HG02759 (cell line): ENCODE measurements around the gene DHRS12.
A peak's percentile ranks its signal among the peaks of the same experiment; 100 is the strongest.
"Not testable (repeated sequence)": the region's sequence is repeated elsewhere in the genome, so short reads cannot be mapped to it uniquely, and the experiment has no call there.

Experiments
- ATAC-seq: cut with Tn5 transposase; IDR thresholded peaks from one replicate; pipeline ENCODE4 v1.9.1; 2021; ENCODE audit warnings: mild to moderate bottlenecking, moderate library complexity; ENCODE audit not compliant: unreplicated experiment

Gene DHRS12

DNA sequence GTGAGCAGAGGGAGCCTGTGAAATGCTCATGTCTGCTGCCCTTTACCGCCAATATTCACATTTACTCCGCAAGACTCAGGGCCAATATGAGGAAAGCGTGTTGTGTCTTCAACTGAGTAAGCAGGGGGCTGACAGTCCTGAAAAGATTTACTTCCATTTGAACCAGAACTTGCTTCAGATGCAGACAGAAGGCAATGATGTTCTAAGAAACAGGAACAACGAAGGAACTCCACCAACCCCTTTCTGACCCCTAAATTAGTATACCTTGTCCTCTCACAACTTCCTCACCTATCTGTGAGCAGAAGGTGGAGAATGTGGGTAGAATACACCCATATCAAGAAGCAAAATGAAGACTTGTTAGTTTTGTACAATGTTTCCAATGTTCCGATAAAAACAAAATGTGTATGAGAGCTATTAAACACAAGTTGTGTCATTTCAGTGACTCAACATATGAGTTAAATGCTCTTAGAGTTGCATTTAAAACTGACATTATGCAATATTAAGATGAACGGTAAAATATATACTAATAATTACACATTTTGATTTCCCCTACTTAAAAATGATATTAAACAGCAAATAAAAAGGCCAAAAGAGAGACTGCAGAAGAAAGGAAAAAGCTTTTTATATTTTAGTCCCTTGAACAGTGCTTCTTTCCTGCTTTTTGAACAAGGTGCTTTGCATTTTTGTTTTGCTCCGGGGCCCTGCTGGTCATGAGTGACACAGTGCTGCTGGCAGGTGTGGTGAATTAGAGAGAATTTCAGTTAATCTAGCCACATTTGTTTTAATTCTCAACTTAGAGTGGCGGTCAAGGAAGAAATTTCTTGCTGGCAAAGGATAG lies 25.0 kb upstream of the DHRS12 start:
- ATAC-seq, result no peak

DNA sequence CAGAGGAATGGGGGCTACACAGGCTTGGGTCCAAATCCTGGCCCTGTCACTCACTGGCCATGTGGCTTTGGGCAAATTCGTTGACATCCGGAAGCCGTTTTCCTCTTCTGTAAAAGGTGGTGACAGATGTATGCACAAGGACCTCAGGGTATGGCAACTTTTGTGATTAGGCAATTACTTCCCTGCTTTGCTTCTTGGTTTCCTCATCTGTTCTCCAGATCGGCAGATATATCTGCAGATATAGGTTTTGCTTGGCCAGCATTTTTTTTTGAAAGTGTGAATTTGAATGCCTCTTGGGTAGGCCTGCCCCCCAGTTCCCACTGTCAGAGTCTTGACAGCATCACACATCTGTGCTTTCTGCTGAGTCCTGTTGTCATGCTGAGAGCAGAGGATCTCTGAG lies 23.3 kb upstream of the DHRS12 start:
- no peak for ATAC-seq

DNA sequence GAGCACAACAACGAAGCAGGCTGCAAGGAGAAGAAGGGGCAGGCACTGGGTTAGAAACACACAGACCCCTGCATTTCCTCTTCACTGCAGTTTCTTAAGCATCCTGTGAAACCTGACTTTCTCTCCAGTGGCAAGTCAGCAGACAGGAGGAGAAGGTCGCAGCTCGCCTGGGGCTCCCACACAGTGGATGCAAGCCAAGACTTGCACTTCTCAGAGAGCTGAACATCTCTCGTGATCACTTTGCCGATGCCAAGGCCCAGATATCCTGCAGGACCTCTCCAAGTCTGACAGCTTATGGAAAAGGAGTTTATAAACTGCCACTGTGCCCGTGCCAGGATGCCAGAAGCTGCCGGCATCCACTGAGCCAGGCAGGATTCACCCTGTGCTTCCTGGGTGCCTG lies 22.6 kb upstream of the DHRS12 start:
- ATAC-seq, result no peak

DNA sequence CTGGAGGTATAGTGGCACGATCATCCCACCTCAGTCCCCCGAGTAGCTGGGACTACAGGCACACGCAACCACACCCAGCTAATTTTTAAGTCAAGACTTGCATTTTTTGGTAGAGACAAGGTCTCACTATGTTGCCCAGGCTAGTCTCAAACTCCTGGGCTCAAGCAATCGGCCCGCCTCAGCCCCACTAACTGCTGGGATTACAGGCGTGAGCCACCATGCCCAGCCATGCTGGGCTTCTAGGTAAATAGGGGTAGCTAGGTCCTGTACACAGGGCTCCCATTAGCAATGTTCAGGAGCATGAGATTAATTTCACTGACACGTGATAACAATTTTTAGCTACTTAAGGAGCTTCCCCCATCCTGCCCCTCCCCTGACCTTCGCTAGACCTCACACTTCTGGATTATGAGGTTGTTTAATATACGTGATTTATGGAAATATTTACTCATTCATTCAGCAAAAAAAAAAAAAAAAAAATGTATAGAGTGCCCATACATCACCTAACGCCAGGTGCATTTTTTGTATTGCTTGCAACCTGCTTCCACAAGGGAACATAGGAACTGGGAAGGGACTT lies 21.8 kb upstream of the DHRS12 start:
- no peak for ATAC-seq

DNA sequence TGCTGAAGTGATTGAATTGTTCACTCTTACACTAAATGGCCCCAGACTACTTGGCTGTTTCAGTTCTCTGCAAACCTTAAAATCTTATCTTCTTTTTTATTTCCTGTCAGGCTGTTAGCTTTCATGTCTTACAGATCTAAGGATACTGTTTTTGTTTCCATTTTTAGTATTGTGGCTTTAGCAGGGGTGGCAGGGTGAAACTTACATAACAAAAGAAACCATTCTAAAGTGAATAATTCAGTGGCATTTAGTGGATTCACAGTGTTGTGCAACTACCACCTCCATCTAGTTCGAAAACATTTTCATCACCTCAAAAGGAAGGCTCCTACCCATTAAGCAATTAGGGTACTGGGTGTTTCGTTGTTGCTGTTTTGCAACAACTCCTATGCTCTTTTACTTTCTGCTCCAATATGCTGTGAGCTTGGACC lies 21.2 kb upstream of the DHRS12 start:
- ATAC-seq, result no peak

DNA sequence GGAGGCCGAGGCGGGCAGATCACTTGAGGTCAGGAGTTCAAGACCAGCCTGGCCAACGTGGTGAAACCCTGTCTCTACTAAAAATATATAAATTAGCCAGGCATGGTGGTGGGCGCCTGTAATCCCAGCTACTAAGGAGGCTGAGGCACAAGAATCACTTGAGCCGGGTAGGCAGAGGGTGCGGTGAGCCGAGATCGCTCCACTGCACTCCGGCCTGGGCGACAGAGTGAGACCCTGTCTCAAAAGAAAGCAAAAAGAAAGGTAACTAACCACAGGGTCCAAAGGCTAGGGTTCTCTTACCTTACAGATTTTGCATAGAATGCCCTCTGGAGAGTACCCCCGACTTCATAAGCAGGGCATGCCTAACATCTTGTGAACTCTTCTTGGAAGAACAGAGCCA lies 20.7 kb upstream of the DHRS12 start:
- ATAC-seq, result not testable (repeated sequence)

DNA sequence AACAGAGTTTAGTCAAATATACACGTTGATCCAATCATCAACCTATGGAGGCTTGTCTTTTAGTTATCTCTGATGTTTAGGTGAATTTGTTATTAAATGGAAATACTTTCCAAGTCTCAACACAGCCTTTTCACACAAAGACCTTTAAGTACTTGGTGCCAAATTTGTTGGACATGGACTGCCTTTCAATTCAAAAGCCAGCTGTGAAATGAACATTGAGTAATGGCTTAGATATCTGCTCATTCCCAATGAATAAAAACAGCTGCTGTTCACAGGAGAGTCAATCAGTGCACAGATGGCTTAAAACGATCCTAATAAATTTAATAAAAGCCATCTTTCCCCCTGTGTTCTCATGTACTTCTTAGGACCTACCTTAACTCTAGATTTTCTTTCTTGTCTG lies 19.9 kb upstream of the DHRS12 start:
- no peak for ATAC-seq

DNA sequence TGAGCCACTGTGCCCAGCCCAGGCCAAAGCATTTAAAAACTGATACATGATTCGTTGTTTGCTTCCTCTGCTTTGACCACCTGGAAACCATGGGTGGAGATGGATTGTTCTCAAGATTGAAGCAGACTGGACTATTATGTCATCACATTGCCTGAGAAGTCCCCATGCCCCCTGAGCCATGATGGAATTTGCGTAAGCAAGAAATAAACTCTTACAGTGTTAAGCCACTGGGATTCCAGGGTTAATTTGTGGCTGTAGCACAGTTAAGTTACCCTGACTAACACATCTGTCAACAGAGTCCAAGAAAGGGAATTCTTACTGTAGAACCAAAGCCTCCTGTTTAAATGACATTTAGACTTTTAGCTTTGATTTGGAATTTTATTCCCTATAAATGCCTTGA lies 19.4 kb upstream of the DHRS12 start:
- no peak for ATAC-seq

DNA sequence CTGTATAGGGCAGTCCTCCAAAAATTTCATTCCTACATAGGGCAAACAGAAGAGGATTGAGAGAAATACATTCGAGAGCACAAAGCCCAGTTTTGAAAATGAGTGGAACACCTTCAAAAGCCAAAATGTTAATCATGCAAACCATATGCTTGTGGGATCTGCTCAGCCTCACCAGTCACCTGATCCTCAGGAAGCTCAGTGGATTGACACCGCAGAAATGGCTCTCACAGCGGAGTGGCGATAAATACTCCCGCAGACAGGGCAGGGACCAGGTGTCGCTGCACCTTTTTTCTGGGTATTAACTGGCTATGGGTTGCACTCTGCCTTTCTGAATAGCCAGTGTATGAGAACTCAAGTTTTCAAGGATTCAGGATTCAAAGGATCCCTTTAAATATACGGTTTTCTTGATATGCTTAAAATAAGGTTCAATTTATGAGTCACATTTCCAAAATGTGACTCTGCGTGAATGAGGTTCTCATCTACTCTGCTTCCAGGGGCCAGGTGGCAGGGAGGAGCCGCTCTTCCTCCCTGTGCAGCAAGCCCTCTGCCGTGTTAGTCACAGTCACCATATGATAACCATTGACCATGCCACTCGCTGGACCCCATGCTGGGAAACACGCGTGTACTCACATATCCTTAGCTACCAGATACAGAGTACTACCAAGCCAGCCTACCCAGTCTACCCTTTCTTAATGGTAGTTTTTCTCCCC lies 18.3 kb upstream of the DHRS12 start:
- ATAC-seq, result no peak

DNA sequence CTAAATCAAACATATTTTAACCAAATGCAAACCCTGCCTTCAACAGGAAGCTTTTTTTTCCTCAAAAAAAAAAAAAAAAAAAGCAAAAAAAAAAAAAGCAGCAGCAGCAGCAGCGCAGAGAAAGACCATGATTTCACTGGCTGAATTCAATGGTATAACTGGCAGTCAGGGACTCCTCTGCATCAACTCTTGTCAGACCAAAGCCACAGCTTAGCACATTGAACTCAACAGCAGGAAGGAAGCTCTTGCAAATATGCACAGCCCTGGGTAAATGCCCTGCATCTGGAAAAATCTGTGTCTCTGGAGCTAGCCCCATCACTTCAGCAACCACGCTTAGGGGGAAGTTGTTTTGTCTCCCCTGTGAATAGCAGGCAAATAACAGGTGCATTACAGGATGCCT lies 17.6 kb upstream of the DHRS12 start:
- no peak for ATAC-seq

DNA sequence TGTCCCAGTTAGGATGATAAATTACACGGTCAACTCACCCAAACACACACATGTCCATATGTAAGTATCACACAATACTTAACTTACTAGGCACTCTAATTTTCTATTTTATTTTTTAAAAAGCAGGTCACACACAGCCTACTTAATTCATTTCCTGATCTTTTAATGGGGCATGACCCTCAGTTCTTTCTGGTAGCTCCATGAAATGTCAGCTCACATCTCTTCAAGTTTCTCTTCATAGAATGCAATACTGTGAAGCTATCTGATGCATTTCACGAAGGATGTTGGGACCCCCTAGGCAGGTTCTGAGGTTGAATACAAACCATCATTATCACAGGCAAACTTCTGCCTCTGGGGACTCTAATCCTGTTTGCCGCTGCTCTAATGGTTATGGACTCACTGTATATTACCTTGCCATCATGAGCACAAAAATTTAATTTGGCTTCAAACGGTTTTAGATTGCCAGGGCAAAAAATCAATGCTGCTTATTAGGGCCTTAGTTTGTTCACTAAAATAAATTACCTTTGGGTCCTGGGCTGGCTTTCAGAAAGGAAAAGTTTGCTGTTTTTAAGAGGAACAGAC lies 16.1 kb upstream of the DHRS12 start:
- no peak for ATAC-seq

DNA sequence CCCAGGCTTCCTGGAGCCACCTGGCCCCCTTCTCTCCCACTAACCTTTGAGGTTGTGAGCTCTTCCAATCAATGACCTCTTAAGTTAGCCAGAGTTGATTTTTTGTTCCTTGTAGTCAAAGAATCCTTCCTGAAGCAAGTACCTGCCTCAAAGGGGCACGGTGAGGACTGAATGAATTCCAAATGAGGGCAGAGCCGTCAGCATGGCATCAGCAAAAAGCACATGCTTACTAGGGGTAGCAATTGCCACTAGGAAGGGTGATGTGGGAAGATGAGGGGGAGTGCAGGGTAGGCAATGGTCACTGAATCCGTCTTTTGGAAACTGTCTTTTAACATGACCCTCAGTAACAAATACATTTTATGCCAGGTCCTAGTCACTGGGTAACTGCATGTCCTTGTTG lies 15.6 kb upstream of the DHRS12 start:
- ATAC-seq, result no peak

DNA sequence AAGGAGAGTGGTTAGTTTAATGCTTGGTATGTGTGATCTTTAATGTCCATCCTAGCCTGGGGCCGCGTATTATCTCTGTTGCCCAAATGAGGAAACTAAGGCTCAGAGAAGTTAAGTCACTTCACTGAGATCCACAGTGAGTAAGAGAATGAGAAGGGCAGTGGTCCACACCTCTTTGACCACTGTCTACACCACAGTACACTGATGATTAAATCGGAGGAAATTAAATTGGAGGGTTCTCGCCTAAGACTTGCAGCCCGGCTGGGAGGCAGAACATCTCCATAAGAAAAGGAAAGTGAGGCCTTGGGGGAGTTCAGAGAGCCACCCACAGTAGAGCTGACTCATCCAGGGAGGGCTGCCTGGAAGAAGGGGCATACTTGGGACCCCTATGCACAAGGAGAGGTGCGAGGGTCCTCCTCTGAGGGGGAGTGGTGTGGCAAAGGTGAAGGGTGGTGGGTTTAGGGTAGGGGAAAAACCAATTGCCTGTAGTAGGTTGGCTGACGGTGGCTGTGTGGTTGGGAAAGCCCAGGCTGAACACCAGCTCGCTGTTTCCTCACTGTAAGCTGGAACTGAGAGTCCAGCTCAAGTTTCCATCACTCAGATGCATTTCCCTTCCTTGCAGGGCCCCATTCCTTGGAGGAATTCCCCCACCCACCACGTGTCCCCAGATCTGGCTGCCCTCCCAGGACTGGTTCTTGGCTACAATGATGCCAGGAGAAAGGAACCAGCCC lies 15.0 kb upstream of the DHRS12 start:
- ATAC-seq, result no peak

DNA sequence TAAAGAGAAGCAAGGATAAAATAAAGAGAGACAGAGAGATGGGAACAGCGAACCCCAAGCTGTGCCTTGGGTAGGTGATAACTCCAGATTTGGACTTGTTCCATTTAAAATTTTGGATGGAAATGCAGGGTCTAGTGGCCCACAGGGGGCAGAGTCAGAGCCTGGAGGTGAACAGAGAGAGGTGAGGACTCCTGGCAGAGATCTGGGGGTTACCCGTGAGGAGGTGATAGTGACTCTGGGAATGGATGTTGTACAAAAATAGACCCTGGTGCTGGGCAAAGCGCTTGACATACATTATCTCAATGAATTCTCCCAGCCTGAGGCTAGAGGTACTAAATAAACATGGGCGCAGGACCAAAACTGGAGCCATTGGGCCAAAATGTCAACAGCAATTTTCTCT lies 14.3 kb upstream of the DHRS12 start:
- ATAC-seq, result no peak

DNA sequence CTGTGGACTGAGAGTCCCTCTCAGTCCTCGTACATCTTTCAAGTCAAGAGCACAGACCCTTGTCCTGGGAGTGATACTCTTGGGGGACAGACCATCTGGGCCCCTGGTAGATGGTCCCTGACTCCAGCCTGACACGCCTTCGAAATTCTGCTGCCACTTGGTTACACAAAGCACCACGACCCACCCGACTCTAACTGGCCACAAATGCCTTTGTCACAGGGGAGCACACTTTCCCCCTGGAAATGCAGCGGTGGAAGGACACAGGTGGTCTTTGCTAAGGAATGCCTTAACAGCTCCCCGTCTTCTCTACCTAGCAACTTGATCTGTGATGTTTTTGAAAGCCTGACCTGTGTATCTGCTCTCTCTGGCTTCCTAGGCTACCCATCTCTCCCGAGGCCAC lies 13.8 kb upstream of the DHRS12 start:
- ATAC-seq, result no peak

DNA sequence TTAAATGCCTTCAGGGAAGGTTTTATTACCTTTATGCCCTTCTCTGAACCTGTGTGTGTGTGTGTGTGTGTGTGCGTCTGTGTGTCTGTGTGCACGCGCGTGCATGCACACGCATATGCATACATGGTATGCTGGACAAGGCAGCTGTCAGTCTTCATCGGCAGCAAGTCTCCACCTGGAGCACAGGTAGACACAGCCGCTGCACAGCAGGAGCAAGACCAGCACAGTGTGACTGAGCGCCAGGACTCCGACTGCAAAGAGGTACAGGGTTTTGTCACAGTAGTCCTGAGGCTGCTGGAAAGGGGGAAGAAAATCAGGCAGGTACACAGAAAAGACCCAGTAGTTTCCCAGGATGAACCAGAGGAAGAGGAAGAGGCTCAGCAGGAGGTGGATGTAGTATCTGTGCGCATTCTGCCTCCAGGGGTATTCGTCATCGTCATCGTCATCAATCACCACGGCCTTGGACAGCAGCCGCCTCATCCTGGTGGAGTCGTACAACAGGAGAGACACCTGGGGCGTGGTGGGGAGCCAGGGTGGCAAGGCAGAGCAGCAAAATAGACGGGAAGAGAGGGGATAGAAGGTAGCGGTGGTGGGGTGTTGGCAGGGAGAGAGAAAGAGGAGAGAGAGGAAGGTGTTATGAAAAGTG lies 12.8 kb upstream of the DHRS12 start:
- no peak for ATAC-seq

DNA sequence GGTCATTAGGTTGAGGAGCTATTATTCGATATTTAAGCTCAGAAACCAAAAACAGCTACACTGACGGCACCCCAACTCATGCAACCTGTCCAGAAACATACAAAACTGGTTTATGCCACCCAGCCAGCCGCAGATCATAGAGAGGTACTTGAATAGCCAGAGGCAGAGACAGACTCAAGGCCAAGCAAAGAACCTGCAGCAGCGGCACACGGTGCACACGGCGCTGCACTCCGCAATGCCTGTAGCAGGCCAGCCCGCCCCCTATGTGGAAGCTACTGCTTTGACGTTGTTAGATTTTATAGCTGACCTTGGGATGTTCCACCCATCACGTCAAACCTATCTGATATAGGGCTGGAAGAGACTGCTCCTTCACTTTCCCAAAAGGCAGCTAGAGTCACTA lies 11.9 kb upstream of the DHRS12 start:
- ATAC-seq, result no peak

DNA sequence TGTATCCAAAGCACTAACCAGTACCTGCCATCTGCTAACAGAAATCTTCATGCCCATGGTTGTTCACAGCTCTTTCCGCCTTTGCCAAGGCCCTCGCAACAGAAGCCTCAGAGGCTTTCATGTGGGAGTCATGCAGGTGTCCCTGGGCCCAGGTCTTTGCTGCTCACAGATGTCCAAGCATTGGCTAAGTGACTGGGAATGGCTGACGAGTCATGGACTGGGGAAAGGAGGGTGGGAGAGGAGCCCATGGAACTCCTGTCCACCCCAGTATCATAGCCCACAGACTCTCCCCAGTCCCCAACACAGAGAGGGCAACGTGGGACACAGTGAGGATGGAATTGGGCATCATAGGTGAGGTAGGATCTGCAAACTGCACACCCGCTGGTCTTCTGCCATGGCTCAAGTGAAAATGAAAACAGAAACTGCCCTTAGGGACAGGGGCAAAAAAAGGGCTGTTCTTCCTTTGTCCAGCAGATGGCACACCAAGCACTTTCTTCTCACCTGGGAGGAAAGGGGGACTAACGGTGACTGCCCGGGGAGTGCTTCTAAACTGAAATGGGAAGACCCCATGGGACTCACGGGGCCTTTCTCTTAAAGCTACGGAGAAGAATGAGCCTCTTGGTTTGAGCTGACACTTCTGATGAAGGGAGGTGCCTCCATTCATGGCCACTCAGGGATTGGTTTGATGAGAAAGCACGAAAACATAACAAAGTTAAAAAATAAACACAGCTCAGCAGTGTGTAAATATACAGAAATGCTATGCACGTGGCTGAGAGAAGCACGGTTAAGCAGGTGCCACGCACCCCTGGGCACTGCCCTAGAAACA lies 11.1 kb upstream of the DHRS12 start:
- ATAC-seq, result peak; percentile 73

DNA sequence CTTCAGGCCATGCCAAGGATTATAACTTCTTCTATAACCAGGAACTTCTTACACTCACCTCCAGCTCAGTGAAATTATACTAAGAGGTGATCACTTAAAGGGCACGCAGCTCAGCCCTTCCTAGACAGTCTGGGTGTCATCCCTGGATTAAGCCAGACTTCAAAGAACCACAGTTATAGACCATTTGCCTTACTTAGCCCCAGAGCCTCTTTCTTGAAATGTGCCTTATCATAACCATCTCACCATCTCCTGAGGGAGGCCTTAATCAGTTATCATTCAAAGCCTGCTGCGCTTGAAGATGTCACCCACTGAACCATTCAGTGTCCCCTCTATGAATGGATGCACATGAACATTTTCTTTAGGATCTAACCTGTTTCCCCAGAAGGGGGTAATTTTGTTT lies 10.1 kb upstream of the DHRS12 start:
- no peak for ATAC-seq
